GM21381 (cell line): ENCODE data around the gene POLR2B.
"Not testable (repeated sequence)": the region's sequence is repeated elsewhere in the genome, so short reads cannot be mapped to it uniquely, and the experiment has no call there.

Experiments
- ATAC-seq: cut with Tn5 transposase; IDR thresholded peaks from one replicate; pipeline ENCODE4 v1.9.1; 2021; ENCODE audit warnings: mild to moderate bottlenecking, moderate library complexity; ENCODE audit not compliant: unreplicated experiment

The POLR2B gene

DNA sequence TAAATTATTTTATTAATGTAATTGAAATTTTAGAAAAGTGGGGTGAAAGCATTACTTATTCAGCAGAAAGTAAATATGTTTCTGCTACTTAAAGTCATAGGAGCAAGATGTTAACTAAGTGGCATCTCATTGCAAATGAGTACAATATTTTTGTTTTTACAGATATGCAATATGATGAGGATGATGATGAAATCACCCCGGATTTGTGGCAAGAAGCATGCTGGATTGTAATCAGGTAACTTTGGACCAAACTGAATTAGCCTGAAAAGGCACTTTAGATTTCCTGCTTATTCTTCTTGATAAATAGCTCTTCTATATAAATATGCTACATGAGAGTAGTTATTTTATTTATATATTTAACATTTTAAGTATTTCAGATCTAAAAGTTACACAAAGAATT is 7.5 kb downstream of the POLR2B start:
- ATAC-seq: no peak

DNA sequence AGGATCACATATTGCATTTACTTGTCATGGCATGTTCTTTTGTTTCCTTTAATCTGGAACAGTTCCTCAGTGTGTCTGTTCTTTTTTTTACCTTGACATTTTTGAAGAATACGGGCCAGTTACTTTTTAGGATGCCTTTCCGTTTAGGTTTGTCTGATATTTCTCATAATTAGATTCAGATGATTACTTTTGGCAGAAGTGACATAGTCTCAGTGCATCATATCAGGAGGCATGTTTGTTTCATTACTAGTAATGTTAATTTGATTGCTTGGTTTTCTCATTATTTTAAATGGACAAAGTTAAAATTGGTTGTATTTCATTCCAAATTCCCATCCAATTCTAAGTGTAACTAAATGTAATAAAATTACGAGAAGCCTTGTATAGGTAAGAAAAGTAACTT is 8.3 kb downstream of the POLR2B start:
- ATAC-seq: no peak

- no peak for ATAC-seq
Observed at GRCh38 chr4:56990109-56990905, 11.6 kb downstream of the POLR2B start.

GRCh38 chr4:56995525-56995924 is 16.8 kb downstream of the POLR2B start:
- no peak for ATAC-seq

DNA sequence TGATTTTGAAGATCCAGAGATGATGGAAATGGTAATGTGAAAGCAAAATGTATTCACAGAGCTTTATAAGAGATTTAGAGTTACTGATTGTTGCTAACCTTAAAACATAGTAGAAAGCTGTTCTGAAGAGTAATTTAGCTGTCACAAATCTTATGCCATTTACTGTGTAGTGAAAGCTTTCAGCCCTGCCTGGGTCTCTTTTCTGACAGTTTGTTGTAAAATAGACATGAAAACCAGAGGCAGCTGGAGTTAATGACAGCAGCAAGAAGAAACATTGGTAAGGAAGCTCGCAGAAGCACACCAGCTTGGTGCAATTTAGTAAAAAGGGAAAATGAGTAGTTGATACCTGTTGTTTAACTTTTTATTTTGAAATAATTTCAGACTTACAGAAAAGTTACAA is 21.1 kb downstream of the POLR2B start:
- no peak for ATAC-seq

GRCh38 chr4:57013543-57014120 is 34.9 kb downstream of the POLR2B start:
- ATAC-seq: no peak

DNA sequence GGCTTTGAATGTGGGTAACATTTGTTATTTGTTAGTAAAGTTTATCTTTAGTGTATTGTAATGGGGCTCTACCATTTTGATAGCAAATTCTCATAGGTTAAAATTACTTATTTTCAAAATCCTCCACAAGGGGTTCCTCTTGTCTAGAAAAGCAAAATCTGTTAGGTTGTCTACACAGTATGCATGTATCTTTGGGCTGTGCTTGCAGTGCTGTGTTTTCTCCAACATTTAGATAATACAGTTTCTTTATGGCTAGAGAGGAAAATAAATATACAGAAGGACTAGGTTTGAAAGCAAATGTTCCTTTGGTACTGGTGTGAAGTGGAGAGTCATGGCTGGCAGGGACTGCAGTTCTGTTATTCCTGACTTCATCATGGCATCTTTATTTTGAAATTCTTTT is 40.3 kb downstream of the POLR2B start:
- no peak for ATAC-seq

GRCh38 chr4:57020467-57021101 is 41.9 kb downstream of the POLR2B start:
- ATAC-seq: no peak

DNA sequence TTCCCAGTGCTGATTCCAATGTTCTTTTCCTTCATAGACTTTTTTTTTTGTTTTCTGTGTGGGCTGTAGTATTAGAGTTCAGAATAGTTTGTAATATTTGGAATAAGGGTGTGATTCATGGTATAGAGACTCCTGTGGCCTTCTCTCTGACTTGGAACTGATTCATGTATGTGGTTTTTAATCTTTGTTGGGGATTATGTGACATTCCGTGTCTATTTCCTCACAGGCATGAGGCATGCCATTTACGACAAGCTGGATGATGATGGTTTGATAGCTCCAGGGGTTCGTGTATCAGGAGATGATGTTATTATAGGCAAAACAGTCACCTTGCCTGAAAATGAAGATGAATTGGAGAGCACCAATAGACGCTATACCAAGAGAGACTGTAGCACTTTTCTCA is 44.4 kb downstream of the POLR2B start:
- ATAC-seq: no peak

DNA sequence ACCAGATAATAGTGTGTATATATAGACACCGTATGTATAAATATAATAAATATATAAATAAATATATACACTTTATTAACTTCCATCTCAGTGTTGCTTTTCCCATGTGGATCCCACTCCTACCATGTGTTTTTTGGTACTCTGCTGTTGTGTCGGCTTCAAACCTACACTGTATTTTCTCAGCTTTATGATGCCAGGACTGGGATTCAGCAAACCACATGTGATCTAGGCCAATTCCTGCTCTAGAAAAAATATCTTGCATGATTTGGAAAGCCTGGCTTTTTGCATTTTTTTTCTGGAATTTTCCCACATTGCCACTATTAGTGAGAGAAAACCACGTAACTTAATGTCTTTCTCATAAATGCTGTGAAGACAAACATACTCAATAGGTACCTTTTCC is 55.8 kb downstream of the POLR2B start:
- ATAC-seq: no peak

GRCh38 chr4:57037982-57038604 is 59.4 kb downstream of the POLR2B start:
- ATAC-seq: no peak

- ATAC-seq: no peak
Observed at GRCh38 chr4:57039345-57039744, 60.6 kb downstream of the POLR2B start.

GRCh38 chr4:57040510-57040909 is 61.8 kb downstream of the POLR2B start:
- ATAC-seq: no peak

GRCh38 chr4:57041020-57041419 is 62.3 kb downstream of the POLR2B start:
- no peak for ATAC-seq

GRCh38 chr4:57042711-57043169 is 64.0 kb downstream of the POLR2B start:
- no peak for ATAC-seq

- no peak for ATAC-seq
Observed at GRCh38 chr4:57043347-57044251, 64.9 kb downstream of the POLR2B start.

DNA sequence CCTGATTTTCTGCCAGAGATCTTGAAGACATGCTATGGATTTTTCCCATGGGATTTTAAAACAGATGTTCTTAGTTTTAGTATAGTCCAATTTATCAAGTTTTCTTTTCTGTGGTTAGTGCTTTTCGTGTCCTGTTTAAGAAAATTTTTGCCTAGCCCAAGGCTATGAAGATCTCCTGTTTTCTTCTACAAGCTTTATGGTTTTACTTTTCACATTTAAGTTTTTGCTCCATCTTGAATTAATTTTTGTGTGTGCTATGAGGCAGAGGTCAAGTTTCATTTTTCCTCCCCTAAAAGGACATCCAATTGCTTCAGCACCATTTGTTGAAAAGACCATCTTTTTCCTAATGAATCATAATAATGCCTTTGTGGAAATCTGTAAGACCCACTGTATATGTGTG is 65.6 kb downstream of the POLR2B start:
- ATAC-seq: no peak

GRCh38 chr4:57044996-57045395 is 66.3 kb downstream of the POLR2B start:
- no peak for ATAC-seq

GRCh38 chr4:57047046-57047445 is 68.3 kb downstream of the POLR2B start:
- not testable (repeated sequence) for ATAC-seq

GRCh38 chr4:57048590-57049304 is 70.1 kb downstream of the POLR2B start:
- no peak for ATAC-seq
